CD4-positive, alpha-beta T cell treated with Interleukin-2 at 100 ng/mL for 4 hours (primary cell): ENCODE results near the gene HOXA5.

Experiments used
- DNase-seq: peaks from one replicate; pipeline ENCODE4 v3.0.0-alpha.2; 2020; ENCODE audit warnings: low spot score

Gene HOXA5

DNA sequence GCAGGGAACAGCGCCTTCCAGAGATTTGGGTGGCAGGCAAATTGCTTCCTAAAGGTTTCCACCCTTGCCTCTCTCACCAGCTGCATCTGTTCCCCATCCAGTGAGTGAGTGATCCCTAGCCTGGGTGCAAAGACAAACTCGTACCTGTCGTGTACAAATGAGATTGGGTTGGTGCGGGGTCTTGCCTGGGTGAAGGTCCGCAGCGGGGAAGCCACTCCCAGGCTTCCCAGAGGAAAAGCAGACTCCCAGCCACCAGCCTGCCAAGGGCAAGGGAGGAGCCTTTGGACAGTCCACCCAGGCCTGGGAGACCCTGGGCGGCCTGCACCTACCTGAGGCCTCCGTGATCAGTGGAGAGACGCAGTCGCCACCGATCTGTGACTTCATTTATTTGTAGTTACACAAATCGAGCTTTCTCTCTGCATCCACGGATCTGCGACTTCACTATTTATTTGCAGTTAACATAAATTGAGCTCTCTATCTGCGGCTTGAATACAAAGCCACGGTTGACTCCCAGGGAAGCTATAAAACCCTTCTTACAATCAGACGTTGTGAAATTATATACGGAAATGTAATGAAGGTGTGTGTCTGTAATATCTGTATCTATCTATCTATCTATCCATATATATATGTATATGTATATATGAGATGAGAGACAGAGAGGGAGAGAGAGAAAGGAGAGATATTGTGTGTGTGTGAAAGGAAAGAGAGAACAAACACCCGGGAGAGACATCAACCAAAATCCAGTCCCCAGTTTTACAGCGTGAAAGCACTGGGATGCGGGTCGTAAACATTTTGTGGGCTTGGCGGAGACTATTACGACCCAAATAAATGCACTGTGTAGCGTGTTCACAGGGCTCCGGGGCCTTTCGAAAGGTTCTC, 16.0 kb upstream of the HOXA5 start:
- no peak for DNase-seq

DNA sequence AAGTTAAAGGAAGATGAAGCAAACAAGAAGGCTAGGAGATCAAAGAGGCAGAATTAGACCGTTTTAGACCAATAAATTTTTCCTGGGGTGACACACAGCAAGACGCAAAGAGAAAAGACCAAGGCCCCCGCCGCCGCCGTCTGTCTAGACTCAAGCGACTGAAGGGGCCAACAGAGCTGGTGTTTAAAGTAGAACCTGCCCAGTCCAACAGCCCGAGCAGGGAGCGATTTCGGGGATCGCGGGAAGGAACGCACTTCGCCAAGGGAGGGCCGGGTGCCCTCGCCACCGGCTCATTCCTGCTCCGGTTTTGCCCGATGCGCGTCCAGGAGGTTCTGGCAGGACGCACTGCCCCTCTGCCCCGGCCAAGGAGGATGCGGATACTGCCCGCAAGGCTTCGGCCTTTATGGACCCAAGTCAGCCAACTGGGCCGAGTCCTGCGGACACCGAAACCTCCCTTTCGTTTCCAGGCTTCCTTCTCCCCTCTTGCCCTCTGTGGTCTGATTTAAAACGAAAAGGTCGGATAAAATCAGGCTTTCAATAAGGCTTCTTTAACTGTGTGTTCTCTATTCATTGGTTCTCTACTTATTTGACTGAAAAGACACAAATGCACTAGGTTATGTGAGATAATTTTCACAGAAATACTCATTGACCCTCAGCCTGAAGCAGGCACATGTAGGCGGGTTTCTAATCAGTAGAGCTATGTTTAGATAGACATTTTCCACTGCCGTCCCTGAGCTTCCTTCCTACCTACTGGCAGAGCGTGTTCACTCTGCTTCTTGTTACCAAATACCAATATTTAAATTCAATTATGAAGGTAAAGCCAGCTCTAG, 15.2 kb upstream of the HOXA5 start:
- DNase-seq, result no peak

DNA sequence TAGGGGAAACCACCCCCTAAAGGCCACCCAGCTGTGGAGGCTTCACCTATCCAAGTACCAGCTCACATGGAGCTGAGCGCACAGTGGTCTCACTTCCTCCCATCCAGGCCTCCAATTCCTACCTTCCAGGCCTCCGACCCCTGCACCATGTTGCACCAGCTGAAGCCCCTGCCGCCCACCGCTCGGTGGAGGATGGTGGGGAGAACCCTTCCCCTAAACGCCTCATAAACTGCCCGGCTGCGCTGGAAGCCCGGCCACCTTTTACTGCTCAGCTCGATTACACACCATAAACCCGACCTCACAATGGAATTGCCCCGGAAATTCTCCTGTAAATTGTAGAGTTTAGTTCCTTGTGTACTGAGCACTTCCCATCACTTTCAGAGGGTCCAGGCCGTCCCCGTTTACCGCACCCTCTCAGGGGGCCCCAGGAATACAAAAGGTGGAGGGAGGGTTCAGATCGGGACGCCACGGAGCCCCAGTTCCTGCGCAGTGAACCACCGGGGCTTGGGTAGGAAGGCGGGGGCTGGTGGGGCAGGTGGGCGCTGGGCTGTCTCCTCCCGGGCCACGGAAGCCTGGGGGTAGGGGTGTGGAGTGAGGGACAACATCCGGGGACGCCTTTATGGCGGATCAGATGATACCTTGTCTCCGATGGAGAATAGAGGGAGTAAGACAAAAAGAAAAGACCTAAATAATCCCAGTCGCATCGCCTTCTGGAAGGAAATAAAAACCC, 14.4 kb upstream of the HOXA5 start:
- no peak for DNase-seq

DNA sequence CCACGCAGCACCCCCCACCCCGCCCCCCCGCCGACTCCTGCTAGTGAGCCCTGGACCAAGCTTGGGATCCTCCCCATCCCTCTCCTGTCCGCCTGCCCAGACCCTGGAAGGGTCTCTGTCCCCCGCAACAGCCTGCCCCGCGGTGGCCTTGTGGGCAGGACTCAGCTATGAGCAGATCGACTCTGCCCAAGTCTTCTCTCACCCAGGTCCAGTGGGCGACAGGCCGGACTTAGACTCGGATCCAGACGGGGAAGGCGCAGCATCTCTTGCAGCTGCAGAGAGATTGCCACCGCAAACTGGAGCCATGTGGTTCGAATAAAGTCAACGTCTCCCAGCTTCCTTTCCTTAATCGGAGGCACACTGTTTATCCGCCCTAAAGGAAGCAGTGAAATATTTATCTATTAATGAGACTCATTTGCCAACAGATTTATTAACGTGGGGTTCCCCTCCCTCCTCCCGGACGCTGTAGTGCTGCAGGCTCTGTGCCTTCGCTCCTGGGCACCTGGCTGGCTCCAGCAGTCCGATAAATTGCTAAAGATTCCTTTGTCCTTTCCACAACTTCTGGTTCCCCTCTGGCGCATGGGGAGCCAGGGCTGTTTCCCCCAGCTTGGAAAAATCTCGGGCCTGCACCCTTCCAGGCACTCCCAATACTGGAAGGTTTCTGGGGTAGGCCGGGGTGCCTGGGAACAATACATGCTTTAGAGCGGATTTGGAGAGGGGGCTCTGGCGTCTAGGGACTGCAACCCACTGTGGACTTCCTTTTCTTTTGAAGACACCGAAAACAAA, 13.6 kb upstream of the HOXA5 start:
- no peak for DNase-seq

DNA sequence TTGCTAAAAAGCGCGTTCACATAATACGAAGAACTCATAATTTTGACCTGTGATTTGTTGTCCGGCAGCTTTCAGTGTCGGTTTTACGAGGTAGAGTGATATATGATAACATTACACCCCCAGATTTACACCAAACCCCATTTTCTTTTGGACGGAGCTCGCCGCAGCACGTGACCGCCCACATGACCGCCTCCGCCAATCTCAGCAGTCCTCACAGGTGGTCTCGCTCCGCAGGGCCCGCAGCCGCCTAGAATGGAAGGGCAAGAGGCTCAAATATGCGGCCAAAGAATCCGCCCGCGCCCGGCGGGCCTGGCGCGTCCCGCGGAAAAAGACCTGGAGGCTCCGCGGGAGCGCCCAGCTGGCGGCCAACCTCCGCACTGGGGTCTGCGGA, 13.0 kb upstream of the HOXA5 start, which contains the start of gene HOXA7:
Gene HOXA7, minus strand, starts transcription at position 168 of the 391 bp plus-strand sequence. Its CDS starts 130 bp downstream, at position 38.
- no peak for DNase-seq

DNA sequence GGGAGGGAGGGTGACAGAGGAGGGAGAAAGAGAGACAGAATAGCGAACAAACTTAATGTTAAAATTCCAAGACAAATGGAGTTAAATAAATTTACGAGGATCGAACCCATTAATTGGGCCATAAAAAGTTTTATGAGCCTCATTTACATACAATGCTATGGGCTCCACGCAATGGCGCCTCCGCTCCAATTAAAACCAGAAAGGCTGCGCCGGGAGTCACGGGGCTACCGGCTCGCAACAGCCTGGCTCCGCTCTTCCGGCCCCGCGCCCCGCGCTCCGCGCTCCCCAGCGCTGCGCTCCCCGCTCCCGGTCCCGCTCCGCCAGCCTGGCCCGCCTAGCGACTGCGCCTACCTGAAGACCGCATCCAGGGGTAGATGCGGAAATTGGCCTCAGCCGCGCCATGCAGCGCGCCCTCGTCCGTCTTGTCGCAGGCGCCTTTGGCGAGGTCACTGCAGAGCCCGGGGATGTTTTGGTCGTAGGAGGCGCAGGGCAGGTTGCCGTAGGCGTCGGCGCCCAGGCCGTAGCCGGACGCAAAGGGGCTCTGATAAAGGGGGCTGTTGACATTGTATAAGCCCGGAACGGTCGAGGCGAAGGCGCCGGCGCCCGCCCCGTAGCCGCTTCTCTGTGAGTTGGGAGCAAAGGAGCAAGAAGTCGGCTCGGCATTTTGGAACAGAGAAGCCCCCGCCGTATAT, 12.5 kb upstream of the HOXA5 start:
- no peak for DNase-seq

DNA sequence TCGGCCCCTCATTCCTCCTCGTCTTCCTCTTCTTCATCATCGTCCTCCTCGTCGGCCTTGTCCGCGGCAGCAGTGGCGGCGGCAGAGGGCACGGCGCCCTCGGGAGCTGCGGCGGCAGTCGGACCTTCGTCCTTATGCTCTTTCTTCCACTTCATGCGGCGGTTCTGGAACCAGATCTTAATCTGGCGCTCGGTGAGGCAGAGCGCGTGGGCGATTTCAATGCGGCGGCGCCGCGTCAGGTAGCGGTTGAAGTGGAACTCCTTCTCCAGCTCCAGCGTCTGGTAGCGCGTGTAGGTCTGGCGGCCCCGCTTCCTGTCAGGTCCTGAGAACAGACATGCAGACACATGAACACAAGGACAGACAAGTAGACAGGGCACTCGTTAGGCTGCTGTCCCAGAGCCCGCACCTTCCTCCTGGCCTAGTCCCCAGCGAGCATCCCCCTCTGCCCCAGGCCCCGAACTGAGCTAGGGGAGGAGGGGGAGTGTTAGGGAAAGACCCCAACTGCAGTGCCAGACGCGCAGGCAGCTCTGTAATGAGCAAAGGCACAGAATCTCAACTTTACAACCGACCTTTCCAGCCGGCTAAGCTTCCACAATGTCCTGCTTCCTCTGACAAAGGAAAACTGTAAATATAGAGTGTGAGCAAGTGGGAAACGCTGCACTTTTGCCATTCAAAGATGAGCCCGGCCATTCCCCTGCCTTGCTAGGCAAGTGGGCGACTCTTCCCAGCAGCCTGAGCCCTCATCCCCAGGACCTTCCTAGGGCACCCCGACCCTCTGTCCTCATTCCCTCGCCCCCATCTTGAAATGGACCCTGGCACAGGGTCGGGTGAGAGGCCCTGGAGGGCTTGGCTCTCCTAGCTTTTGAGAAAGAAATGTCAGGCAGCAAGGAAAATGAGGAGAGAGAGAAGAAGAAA, 11.7 kb upstream of the HOXA5 start:
- DNase-seq, result no peak

DNA sequence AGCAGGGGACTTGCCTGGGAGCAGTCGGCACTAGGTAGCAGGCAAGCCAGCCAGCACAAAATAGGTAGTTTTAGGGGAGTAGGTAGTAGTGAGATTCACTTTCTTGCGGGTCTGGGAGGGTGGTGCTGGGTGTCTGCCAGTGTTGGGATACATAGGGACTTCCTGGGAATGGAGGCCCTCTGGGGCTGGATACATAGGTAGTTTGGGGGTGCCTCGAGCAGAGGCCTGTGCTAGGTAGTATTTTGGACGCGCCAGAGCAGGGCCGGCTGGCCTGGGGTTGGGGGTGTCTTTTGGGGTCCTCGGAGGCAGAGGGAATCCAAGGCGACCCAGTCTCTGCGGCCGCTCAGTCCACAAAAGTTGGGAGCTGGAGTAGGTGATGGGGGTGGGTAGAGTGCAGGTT, 10.9 kb upstream of the HOXA5 start:
- no peak for DNase-seq

DNA sequence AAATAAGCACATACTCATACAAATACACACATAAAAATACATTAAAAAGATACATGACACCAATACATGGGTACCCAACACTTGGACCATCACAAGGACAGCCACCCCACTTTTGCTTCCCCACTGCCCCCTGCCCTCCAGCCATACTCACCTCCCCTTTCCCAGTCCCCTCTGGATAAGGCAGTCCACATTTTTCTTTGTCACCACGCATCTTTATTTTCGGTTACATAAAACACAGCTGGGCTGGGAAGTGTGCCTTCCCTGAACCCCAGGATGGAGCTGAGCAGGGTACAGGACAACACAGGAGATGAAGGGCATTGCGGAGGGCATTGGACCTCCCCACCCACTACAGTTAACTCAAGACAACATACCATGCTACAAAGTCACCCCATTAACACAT, 10.0 kb upstream of the HOXA5 start:
- no peak for DNase-seq

DNA sequence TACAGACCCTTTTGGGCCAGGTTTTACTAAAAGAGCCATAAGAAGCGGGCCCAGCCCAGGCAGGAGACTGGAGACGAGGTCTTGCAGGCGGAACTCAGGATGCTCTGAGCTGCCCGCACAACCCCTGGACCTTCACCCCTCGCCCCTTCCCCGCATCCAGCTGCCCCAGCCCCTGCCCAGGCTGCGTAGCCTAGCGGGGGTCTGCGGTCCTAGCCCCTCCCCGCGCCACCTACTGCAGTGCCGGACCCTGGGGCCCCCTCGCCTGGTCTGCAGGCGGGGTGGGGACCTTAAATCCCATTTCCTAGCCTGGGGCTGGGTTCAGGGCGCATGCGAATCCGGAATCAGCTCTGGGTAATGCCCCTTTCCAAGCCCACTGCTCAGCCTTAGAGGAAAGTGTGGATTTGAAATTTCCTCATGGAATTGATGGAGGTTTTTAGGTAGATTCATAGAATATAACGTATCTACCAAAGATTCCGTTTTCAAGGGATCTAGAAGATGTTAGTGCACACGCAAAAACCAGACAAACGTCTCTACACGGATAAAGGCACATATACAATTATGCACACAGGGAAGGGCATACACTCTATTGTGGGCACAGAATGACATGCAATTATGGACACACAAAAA, 9.4 kb upstream of the HOXA5 start:
- no peak for DNase-seq

DNA sequence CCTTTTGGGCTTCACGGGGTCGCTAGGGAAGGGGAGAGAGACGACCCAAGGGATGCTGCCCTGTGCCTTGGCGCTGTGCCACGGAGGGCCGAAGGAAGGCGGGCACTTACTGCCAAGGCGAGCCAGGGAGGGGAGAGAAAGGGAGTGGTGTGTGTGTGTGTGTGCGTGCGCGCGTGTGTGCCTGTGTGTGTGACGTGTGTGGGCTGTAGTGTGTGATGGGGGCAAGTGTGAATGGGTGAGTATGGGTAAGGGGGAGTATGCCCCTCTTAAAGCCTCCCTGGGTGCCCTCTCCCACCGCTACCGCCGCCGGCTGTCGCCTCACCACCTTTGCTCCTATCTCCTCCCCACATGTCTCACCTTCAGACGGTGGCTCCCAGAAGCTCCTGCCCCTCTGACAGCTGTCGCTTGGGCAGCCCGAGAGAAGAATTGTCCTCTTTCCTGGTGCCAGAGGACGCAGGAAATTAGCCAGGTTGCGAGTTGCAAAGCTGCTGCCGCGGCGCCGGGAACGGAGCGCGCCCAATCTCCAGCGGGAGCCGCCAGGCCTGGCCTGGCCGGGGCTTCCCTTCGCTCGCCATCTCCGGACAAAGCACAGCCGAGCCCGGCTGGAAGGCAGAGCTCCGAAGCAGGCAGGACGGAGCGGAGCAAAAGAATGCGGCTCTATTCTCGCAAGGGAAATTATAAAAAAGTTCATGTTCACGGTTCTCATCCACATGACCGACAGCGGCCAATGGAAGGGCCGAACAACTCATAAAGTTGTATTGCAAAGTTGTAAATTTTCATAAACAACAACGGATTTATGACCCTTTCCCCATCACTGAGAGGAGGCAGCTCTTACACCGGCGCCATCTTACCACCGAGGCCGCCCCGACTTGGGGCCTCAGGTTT, 8.7 kb upstream of the HOXA5 start, which contains the start of gene HOXA3:
Gene HOXA3, minus strand, starts transcription at position 653 of the 885 bp plus-strand sequence. CDS start 41,943 bp downstream, outside the sequence.
- no peak for DNase-seq

DNA sequence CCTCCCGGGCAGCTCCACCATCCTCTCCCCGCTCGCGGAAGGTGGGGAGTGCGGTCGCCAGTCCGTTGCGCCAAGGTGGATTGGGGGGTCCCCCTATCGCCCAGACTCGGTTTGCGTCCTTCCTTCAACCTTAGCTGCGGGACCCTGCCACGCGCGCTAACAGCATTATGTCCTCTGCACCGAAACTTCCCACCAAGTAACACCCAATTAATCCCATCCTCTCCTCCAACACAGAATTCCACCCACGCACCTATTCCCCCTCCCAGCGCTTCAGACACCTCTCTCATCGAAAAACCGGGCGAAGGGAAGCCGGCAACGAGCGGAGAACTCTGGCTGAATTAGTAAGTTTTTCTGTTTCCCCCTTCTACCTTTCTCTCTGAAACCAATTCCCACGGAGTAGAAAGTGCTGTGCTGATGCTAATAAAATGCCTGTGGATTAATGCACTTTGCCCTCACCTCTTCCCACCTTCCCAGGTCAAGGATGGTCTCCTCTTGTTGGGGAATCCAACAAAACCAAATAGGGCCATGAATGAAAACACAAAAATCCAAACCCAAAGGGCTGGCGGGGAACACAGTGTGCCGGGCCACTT, 8.0 kb upstream of the HOXA5 start:
- DNase-seq, result no peak

DNA sequence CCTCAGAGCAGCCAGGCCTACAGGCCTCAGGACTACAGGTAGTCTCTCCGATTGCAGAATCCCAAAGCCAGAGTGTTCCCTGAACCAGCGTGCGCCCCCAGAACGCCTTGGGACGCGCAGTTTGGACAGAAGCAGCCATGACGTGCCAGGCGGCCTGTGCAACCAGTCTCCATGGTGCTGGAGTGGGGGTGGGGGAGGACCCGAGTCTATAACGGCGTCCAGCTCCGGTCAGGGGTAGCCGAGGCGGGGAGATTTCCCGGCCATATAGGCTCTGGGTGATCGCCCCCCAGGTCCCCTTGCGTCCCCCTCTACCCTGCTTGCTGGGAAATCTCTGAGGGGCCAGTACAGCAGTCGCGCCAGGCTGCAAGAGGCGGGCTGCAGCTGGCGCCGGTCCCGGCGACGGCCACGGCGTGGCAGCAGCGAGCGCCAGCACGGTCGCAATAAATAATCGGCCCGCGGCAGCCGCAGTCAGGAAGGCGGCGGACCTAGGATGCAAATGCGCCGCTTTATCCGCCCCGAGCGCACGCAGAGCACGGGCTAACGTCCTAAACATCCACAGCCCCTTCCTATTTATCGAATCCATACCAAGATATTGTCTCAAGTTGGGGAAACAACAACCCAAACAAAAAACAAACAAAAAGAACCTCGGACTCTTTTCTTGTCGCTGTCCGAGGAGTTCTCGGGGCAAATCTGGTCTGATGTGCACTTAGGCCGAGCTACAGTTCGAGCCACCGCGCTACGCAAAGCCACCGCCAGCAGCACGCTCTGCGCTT, 7.3 kb upstream of the HOXA5 start:
- DNase-seq, result peak; percentile 64

DNA sequence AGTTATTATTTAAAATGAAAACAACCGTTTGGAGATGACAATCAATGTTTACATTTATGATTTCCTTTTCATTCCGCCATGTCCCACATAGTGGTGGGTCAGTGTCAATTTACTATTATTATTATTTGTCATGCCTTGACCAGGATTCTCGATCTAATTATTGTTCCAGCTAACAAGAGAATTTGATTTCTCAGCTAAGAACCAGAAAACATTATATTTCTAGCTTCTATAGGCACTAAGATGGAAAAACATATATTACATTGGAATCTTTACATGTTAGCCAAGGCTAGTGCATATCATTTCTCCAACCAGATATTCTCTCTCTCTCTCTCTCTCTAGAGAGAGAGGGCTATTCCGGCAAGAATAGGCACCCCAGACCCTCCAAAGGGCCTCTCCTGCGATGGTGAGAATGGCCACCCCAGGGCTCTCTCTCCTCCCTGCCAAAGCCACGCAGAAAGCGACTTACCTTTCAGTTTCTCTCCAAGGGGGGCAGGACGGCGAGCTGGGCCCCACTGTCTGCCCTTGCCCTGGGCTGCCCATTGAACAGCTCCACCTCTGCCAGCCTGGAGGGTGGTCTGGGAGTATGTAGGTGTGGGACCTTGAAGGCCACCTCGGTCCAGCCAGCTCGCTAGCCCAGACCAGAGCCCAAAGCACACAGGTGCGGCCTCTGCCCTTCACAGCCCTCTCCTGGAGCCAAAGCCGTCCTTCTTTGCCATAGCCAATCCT, 6.5 kb upstream of the HOXA5 start:
- no peak for DNase-seq

DNA sequence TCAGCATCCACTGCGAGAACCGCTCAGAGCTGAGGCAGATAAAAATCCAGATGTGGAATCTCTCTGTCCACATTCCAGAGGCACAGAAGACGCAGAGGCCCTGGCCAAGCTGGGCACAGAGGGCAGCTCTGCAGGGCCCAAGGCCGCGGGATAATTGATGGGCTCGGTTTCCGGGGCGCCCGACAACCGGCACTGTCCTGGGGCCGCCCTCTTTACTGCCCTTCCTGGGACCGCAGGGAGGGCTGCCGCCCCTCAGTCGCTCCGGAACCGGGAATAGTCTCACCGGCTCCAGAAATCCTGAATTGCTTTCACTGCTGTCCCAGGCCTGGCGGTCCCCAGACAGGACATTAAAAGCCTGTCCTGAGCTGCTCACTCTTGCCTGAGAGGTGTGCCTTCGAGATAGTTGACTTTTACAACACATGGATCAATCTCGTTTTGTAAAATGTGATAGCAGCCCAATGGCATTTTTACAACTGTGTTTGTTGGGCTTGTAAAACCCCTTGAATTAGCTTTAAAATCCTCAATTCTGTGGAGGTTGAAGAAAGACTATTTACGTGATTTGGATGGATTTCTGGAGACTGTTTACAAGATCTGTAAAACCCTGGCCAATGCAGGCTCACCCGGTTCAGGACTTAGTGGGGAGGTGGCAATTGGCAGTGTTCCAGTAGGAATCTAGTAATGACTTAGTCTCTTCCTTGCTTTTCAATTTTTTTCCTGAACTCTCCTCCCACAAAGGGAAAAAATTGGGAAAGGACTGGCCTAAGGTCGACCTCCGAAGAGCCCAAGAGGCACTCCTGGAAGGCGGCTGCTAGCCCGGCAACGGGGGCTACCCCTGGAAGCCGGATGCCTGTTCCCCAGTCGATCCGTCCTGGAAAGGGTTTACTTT, 5.5 kb upstream of the HOXA5 start:
- DNase-seq, result no peak
